MM.1S (cell line): ENCODE measurements around the gene LPCAT1.
"Not testable (repeated sequence)": the region's sequence is repeated elsewhere in the genome, so short reads cannot be mapped to it uniquely, and the experiment has no call there.

Source experiments
- DNase-seq: peaks from one replicate; pipeline ENCODE4 v3.0.0-alpha.2; 2015
- H2AFZ ChIP-seq: fragments of 300-600 bp; sonication (generic); 2 replicates; pipeline ENCODE4 v1.6.0; 2016; ENCODE audit warnings: antibody characterized with exemption, low read length
- H3F3A ChIP-seq: fragments of 300-600 bp; sonication (generic); 2 replicates; pipeline ENCODE4 v1.6.1; 2016; ENCODE audit warnings: mild to moderate bottlenecking, antibody characterized with exemption, low read length, moderate library complexity, mixed read lengths; ENCODE audit not compliant: insufficient read depth
- H3K27ac ChIP-seq: fragments of 300-600 bp; sonication (generic); 2 replicates; pipeline ENCODE4 v1.5.1; 2016; ENCODE audit warnings: mild to moderate bottlenecking, low read length
- H3K27me3 ChIP-seq: fragments of 300-600 bp; sonication (generic); replicated peaks from 2 replicates; pipeline ENCODE4 v1.6.0; 2016; ENCODE audit warnings: low read length; ENCODE audit not compliant: insufficient read depth
- H3K36me3 ChIP-seq: fragments of 300-600 bp; sonication (generic); replicated peaks from 2 replicates; pipeline ENCODE4 v1.6.1; 2016; ENCODE audit warnings: mild to moderate bottlenecking, low read length, mixed read lengths; ENCODE audit not compliant: insufficient read depth
- H3K4me1 ChIP-seq: fragments of 300-600 bp; sonication (generic); 2 replicates; pipeline ENCODE4 v1.6.1; 2016; ENCODE audit warnings: low read length, mixed read lengths
- H3K4me2 ChIP-seq: fragments of 300-600 bp; sonication (generic); 2 replicates; pipeline ENCODE4 v1.6.0; 2016; ENCODE audit warnings: low read depth, low read length
- H3K4me3 ChIP-seq: fragments of 300-600 bp; sonication (generic); 2 replicates; pipeline ENCODE4 v1.5.1; 2016; ENCODE audit warnings: low read length, mixed read lengths
- H3K79me2 ChIP-seq: fragments of 300-600 bp; sonication (generic); 2 replicates; pipeline ENCODE4 v1.6.1; 2016; ENCODE audit warnings: mixed run types, low read length, mixed read lengths
- H3K9ac ChIP-seq: fragments of 300-600 bp; sonication (generic); 2 replicates; pipeline ENCODE4 v1.6.1; 2016; ENCODE audit warnings: low read length, mixed read lengths
- H3K9me2 ChIP-seq: fragments of 300-600 bp; sonication (generic); replicated peaks from 2 replicates; pipeline ENCODE4 v1.6.1; 2016; ENCODE audit warnings: mild to moderate bottlenecking, low read length, mixed read lengths; ENCODE audit not compliant: insufficient read depth
- H3K9me3 ChIP-seq: fragments of 300-600 bp; sonication (generic); replicated peaks from 2 replicates; pipeline ENCODE4 v1.6.1; 2016; ENCODE audit warnings: mild to moderate bottlenecking, low read length, mixed read lengths; ENCODE audit not compliant: insufficient read depth
- H4K20me1 ChIP-seq: fragments of 300-600 bp; sonication (generic); 2 replicates; pipeline ENCODE4 v1.6.1; 2016; ENCODE audit warnings: mild to moderate bottlenecking, low read length, moderate library complexity, mixed read lengths; ENCODE audit not compliant: insufficient read depth
- CTCF ChIP-seq: fragments of 300-600 bp; sonication (generic); IDR thresholded peaks from 2 replicates; pipeline ENCODE4 v1.5.1; 2016; ENCODE audit warnings: antibody characterized with exemption, low read length, mixed read lengths
- EZH2 ChIP-seq: fragments of 300-600 bp; sonication (generic); optimal IDR thresholded peaks from 2 replicates; pipeline ENCODE3; 2017; ENCODE audit warnings: low read depth, mild to moderate bottlenecking, antibody characterized with exemption, low read length, mixed read lengths
- EZH2phosphoT487 ChIP-seq: fragments of 300-600 bp; sonication (generic); IDR thresholded peaks from 2 replicates; pipeline ENCODE4 v1.6.1; 2018; ENCODE audit warnings: antibody characterized with exemption, low read length

Gene LPCAT1

GRCh38 chr5:1515921-1516571, 7.7 kb downstream of the LPCAT1 start:
- no peaks in the 10 kb centered on the region for H3K27me3 ChIP-seq
- H2AFZ ChIP-seq = no peak overlapping the region
- peaks cover 22% of the 10 kb centered on the region for H3F3A ChIP-seq
- no peaks in the 10 kb centered on the region; the same call in 1 of the 2 replicates for H4K20me1 ChIP-seq
- H3K4me1 ChIP-seq = peaks cover 60% of the 10 kb centered on the region
- TF ChIP-seq CTCF = no peak
- no peak for TF ChIP-seq EZH2phosphoT487
- TF ChIP-seq EZH2 = no peak
- no peak overlapping the region for H3K4me3 ChIP-seq
- no peaks in the 10 kb centered on the region for H3K9me3 ChIP-seq
- peak overlapping the region; percentile 31; the same call in 1 of the 2 replicates for H3K27ac ChIP-seq
- H3K9me2 ChIP-seq = no peaks in the 10 kb centered on the region
- no peak for DNase-seq
- peaks cover 98% of the 10 kb centered on the region for H3K79me2 ChIP-seq
- peaks cover 34% of the 10 kb centered on the region for H3K36me3 ChIP-seq
- H3K9ac ChIP-seq = no peak overlapping the region
- H3K4me2 ChIP-seq = no peak overlapping the region

GRCh38 chr5:1515311-1515920, 8.3 kb downstream of the LPCAT1 start:
- H3K79me2 ChIP-seq = peaks cover 98% of the 10 kb centered on the region

GRCh38 chr5:1514819-1515310, 8.9 kb downstream of the LPCAT1 start:
- H3K79me2 ChIP-seq = peaks cover 98% of the 10 kb centered on the region
- not testable (repeated sequence) for H2AFZ ChIP-seq, H3K4me3 ChIP-seq, H3K4me2 ChIP-seq, H3K9me2 ChIP-seq, H4K20me1 ChIP-seq, H3K9ac ChIP-seq, H3K27me3 ChIP-seq, DNase-seq, H3K9me3 ChIP-seq
- H3K4me1 ChIP-seq = peaks cover 60% of the 10 kb centered on the region
- peaks cover 22% of the 10 kb centered on the region for H3F3A ChIP-seq
- H3K27ac ChIP-seq = peak overlapping the region; percentile 16; the same call in 1 of the 2 replicates
- peaks cover 32% of the 10 kb centered on the region for H3K36me3 ChIP-seq

More at GRCh38 chr5:1515311-1515920, 8.3 kb downstream of the LPCAT1 start:
- TF ChIP-seq CTCF (no peak), EZH2 (no peak), EZH2phosphoT487 (no peak)
- H2AFZ ChIP-seq = no peak overlapping the region
- no peaks in the 10 kb centered on the region for H3K9me2 ChIP-seq
- H3F3A ChIP-seq = peaks cover 22% of the 10 kb centered on the region
- peaks cover 32% of the 10 kb centered on the region for H3K36me3 ChIP-seq
- no peak overlapping the region for H3K4me3 ChIP-seq
- no peak overlapping the region for H3K9ac ChIP-seq
- H3K27ac ChIP-seq = peak overlapping the region; percentile 31; the same call in 1 of the 2 replicates
- H3K27me3 ChIP-seq = no peaks in the 10 kb centered on the region
- H3K9me3 ChIP-seq = no peaks in the 10 kb centered on the region
- peaks cover 60% of the 10 kb centered on the region for H3K4me1 ChIP-seq
- H4K20me1 ChIP-seq = no peaks in the 10 kb centered on the region; the same call in 1 of the 2 replicates
- H3K4me2 ChIP-seq = no peak overlapping the region
- no peak for DNase-seq
